GM18526 (cell line): ENCODE measurements around the gene PPP1R37.

ENCODE experiments used
- POLR2A ChIP-seq: IDR thresholded peaks from 3 replicates; pipeline ENCODE4 v1.6.1; 2011; ENCODE audit not compliant: insufficient read length; ENCODE audit errors: extremely low read depth

PPP1R37 gene

GRCh38 chr19:45066921-45067661 lies 25.9 kb upstream of the PPP1R37 start:
- TF ChIP-seq POLR2A = no peak

GRCh38 chr19:45068041-45068440 lies 24.9 kb upstream of the PPP1R37 start:
- TF ChIP-seq POLR2A = no peak

- TF ChIP-seq POLR2A = no peak
These were observed 23.9 kb upstream of the PPP1R37 start for GRCh38 chr19:45069056-45069455.

GRCh38 chr19:45070214-45070613 lies 22.8 kb upstream of the PPP1R37 start:
- TF ChIP-seq POLR2A = no peak

GRCh38 chr19:45070861-45071544 lies 22.0 kb upstream of the PPP1R37 start:
- no peak for TF ChIP-seq POLR2A

GRCh38 chr19:45071545-45071938 lies 21.4 kb upstream of the PPP1R37 start:
- TF ChIP-seq POLR2A = no peak

- TF ChIP-seq POLR2A = no peak
These were observed 20.8 kb upstream of the PPP1R37 start for GRCh38 chr19:45071969-45072790.

GRCh38 chr19:45074744-45075300 lies 18.2 kb upstream of the PPP1R37 start:
- no peak for TF ChIP-seq POLR2A

GRCh38 chr19:45075301-45076028 lies 17.5 kb upstream of the PPP1R37 start:
- peak; percentile 49 for TF ChIP-seq POLR2A

- peak; percentile 96 for TF ChIP-seq POLR2A
These were observed 16.7 kb upstream of the PPP1R37 start, which contains the start of gene ZNF296 for GRCh38 chr19:45076029-45076850. ZNF296 (minus strand) TSS chr19:45076478; CDS start chr19:45076373, 105 bp downstream.

- no peak for TF ChIP-seq POLR2A
These were observed 15.9 kb upstream of the PPP1R37 start for GRCh38 chr19:45076851-45077730.

GRCh38 chr19:45078390-45079062 lies 14.5 kb upstream of the PPP1R37 start:
- no peak for TF ChIP-seq POLR2A

GRCh38 chr19:45079063-45079910 lies 13.7 kb upstream of the PPP1R37 start, which contains the start of gene GEMIN7:
GEMIN7 (plus strand) TSS chr19:45079260; CDS start chr19:45090115, 10,855 bp downstream.
- peak; percentile 72 for TF ChIP-seq POLR2A
